Transverse colon (tissue), 4 donors: ENCODE measurements around the gene PET100. TPM values are rescaled to one million over a fixed set of nuclear protein-coding genes. Genes with fewer than 3 reads are reported as not detected.

Experiments used
- DNase-seq: peaks from one replicate; pipeline ENCODE4 v3.0.0-alpha.2; 2019
- H3K27ac ChIP-seq, 4 donors: fragments of 200-600 bp; sonication (generic); 2 replicates each; pipeline ENCODE4 v1.5.1; 2016 to 2018; ENCODE audit warnings: inconsistent platforms in 4 of 4
- H3K27me3 ChIP-seq: fragments of 200-600 bp; sonication (generic); 2 replicates; pipeline ENCODE4 v1.5.1; 2017; ENCODE audit warnings: inconsistent platforms
- H3K36me3 ChIP-seq, 4 donors: fragments of 200-600 bp; sonication (generic); 2 replicates each; pipeline ENCODE4 v1.5.1; 2017 to 2019; ENCODE audit warnings: inconsistent platforms in 4 of 4
- H3K4me1 ChIP-seq, 4 donors: fragments of 200-600 bp; sonication (generic); 2 replicates each; pipeline ENCODE4 v1.5.1; 2017 to 2020; ENCODE audit warnings: inconsistent platforms in 4 of 4
- H3K4me3 ChIP-seq, 4 donors: fragments of 200-600 bp; sonication (generic); 1 replicate in 1 of 4; 2 replicates in 3 of 4; pipeline versions ENCODE4 v1.5.1 to v1.6.1; 2017 to 2019; ENCODE audit warnings: inconsistent platforms in 4 of 4
- H3K9me3 ChIP-seq, 2 donors: fragments of 200-600 bp; sonication (generic); 2 replicates each; pipeline ENCODE4 v1.5.1; 2017 to 2019; ENCODE audit warnings: inconsistent platforms in 2 of 2
- CTCF ChIP-seq, 5 experiments: fragments of 200-600 bp in 3 of 5; fragments of 450-650 bp in 2 of 5; sonication (generic) in 3 of 5; IDR thresholded peaks; 1 replicate in 2 of 5; 2 replicates in 3 of 5; pipeline ENCODE4 v1.5.1; 2016 to 2017; ENCODE audit warnings: antibody characterized with exemption in 5 of 5, inconsistent platforms in 3 of 5, mild to moderate bottlenecking in 2 of 5, moderate library complexity in 1 of 5
- EP300 ChIP-seq: sonication (generic); formaldehyde crosslinking; IDR thresholded peaks from one replicate; pipeline ENCODE4 v1.6.1; 2017; ENCODE audit warnings: antibody characterized with exemption, low read depth
- POLR2A ChIP-seq: fragments of 450-650 bp; IDR thresholded peaks from one replicate; pipeline ENCODE4 v1.6.1; 2016; ENCODE audit warnings: antibody characterized with exemption, mild to moderate bottlenecking, moderate library complexity
- POLR2AphosphoS5 ChIP-seq, 3 donors: sonication (generic); formaldehyde crosslinking; IDR thresholded peaks; one replicate each; pipeline ENCODE4 v1.6.1; 2016; ENCODE audit warnings: antibody characterized with exemption in 3 of 3
- WGBS, 2 donors: methylation state at CpG; one replicate each; pipeline ENCODE4 v1.1.5; 2018; ENCODE audit warnings: low coverage in 1 of 2; 5-methylcytosine and 5-hydroxymethylcytosine counted together
- in situ Hi-C, 4 donors: fragments of 200-750 bp; cut with MboI; loops; one replicate each; pipeline versions ENCODE4 v1.15.0 to v1.15.1; 2017; ENCODE audit warnings: low sequenced_read_pairs in 3 of 4, low pct_ligation_motif_present in 1 of 4, low pct_unique_long_range_greater_than_20kb in 1 of 4
- intact Hi-C: fragments of 100-400 bp; cut with DNase I; formaldehyde crosslinking; loops from one replicate; pipeline ENCODE4 v1.15.1; 2023; ENCODE audit warnings: low total_unique reads
- total RNA-seq, 4 donors: library from RNA; depleted of rRNA; stranded (reverse); fragments of >200 nt; gene quantifications; one replicate each; pipeline ENCODE4 v1.1.0, GENCODE V29; 2016

The PET100 gene
- total RNA-seq, 4 donors from 2014 or later, result 16.4 to 48.0 TPM; not detected in 2

GRCh38 chr19:7636317-7636690 lies 6.7 kb downstream of the PET100 start:
- in situ Hi-C loops, result no loop called here
- WGBS, 2 donors, result 78 to 80% methylated on average over 1 to 16 of the region's 16 CpGs
- no peak for DNase-seq
- peak overlapping the region in 1 of 4 donors; percentile 80 for H3K4me3 ChIP-seq
- H3K4me1 ChIP-seq, result peaks cover 0 to 8% (median 5%) of the 10 kb centered on the region in 4 donors
- H3K27me3 ChIP-seq, result peaks cover 11% of the 10 kb centered on the region
- no peaks in the 10 kb centered on the region for H3K9me3 ChIP-seq
- no peak for TF ChIP-seq POLR2A
- no peak for TF ChIP-seq POLR2AphosphoS5 (IDR thresholded peaks at IDR 0.05)
- TF ChIP-seq CTCF (IDR thresholded peaks at IDR 0.05), result no peak
- TF ChIP-seq EP300, result no peak
- intact Hi-C loops, result no loop called here
- H3K36me3 ChIP-seq, result no peaks in the 10 kb centered on the region
- H3K27ac ChIP-seq, result peak overlapping the region; percentile 83 to 93 (median 88)

DNA sequence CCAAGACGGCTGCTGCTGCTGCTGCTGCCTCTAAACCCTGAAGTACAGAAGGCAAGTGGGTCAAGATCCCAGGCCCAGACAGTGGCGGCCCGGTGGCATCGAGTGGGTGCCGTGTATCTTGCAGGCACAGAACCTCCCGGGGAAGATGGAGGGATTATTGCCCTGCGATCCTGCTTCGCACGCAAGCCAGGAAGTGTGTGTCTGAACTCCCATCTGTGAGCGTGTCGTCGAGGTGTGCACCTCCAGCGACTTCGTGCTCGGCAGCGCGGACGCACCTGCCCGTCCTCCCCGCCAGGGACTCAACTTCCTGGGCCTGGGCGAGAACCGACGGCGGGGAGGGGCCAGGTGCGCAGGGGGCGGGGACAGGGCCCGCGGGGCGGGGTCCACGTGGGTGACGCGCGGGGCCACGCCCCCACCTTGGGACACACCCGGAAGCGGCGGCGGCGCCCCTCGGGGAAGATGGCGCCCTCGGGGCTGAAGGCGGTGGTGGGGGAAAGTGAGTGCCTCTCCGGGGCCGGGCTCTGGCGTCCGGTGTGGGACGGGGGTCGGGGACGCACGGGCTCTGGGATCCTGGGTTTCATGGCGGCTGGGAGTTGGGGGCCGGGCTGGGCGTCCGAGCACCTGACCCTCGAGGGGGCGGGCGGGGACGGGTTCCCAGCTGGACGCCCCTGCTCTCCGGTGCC lies 7.2 kb downstream of the PET100 start, which contains the start of gene STXBP2:
TSS of gene STXBP2 (plus strand) at position 420 of the 683 bp plus-strand sequence. CDS start at position 460, 40 bp downstream.
- peak within 1 kb of the TSS; percentile 49 to 80 (median 66) for H3K4me3 ChIP-seq
- TF ChIP-seq POLR2A, result peak; percentile 81
- no peak for TF ChIP-seq EP300
- TF ChIP-seq POLR2AphosphoS5 (IDR thresholded peaks at IDR 0.05), result peak; percentile 50 to 92 (median 87)
- peak; percentile 13 to 75 (median 28) for TF ChIP-seq CTCF (IDR thresholded peaks at IDR 0.05)
- H3K36me3 ChIP-seq, result no peaks in the 10 kb centered on the region
- H3K4me1 ChIP-seq, result peaks cover 0 to 8% (median 5%) of the 10 kb centered on the region in 4 donors
- intact Hi-C loops (no loop called here), in situ Hi-C loops (no loop called here)
- no peaks in the 10 kb centered on the region for H3K9me3 ChIP-seq
- WGBS, 2 donors, result 10% methylated on average over 26 of the region's 61 CpGs; no CpG with 5 or more reads in 1 of the 2 donors
- peak within 1 kb of the TSS; percentile 83 to 93 (median 88) for H3K27ac ChIP-seq
- peak; percentile 93 for DNase-seq
- H3K27me3 ChIP-seq, result peaks cover 11% of the 10 kb centered on the region

- TF ChIP-seq EP300 (no peak), CTCF (IDR thresholded peaks at IDR 0.05) (no peak), POLR2AphosphoS5 (IDR thresholded peaks at IDR 0.05) (no peak), POLR2A (no peak)
- intact Hi-C loops, result no loop called here
Measured at GRCh38 chr19:7637374-7638256, 8.0 kb downstream of the PET100 start.

More at GRCh38 chr19:7637374-7638256, 8.0 kb downstream of the PET100 start:
- 37% methylated on average over 21 of the region's 30 CpGs; no CpG with 5 or more reads in 1 of the 2 donors for WGBS, 2 donors
- Histone ChIP-seq H3K4me3 (peak overlapping the region; percentile 49 to 80 (median 66)), H3K27me3 (peaks cover 11% of the 10 kb centered on the region), H3K36me3 (no peaks in the 10 kb centered on the region), H3K4me1 (peaks cover 0 to 8% (median 5%) of the 10 kb centered on the region in 4 donors), H3K9me3 (no peaks in the 10 kb centered on the region), H3K27ac (peak overlapping the region; percentile 83 to 93 (median 88))
- peak; percentile 59 for DNase-seq
- in situ Hi-C loops, result no loop called here
